ENCODE results near the gene PLEKHG4B. TPM values are rescaled to one million over a fixed set of nuclear protein-coding genes. Genes with fewer than 3 reads are reported as not detected.
"Not testable (repeated sequence)": the region's sequence is repeated elsewhere in the genome, so short reads cannot be mapped to it uniquely, and the experiment has no call there.

The PLEKHG4B gene
- total and polyA plus RNA-seq, 2 donors: 0.01 to 3.7 TPM

- H3K4me3 ChIP-seq (ENCODE audit: low read depth, low read length): no peak overlapping the region
- H3K36me3 ChIP-seq (ENCODE audit: insufficient read depth): peaks cover 2% of the 10 kb centered on the region
- no peak for DNase-seq (ENCODE audit: extremely low spot score)
- H3K4me1 ChIP-seq (ENCODE audit: insufficient read depth): no peaks in the 10 kb centered on the region
- WGBS: 94% methylated on average over 30 of the region's 30 CpGs
- H3K27ac ChIP-seq (ENCODE audit: low read depth): no peak overlapping the region
These were observed 113.2 kb downstream of the PLEKHG4B start for GRCh38 chr5:204966-205670.

DNA sequence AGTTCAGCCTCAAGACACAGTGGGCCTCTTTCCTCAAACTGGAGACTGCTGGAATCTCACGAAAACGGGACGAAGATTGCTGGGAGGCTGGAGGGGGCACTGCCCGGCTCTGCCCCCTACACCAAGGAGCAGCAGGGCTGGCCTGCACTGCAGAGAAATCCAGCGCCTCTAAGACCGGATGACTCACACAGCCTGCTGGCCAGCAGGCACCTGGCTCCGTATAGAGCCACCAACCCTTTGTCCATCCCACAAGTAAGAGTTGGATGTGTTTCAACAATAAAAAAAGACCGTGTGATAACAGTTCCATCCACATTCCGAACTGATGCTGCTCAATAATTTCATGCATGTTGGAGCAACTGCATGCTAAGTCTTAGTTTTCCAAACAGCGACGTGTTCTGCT, 114.4 kb downstream of the PLEKHG4B start:
- no peak for DNase-seq (ENCODE audit: extremely low spot score)
- 33% methylated on average over 11 of the region's 11 CpGs for WGBS
- H3K4me1 ChIP-seq (ENCODE audit: insufficient read depth): no peaks in the 10 kb centered on the region
- peaks cover 2% of the 10 kb centered on the region for H3K36me3 ChIP-seq (ENCODE audit: insufficient read depth)
- H3K27ac ChIP-seq (ENCODE audit: low read depth): no peak overlapping the region
- H3K4me3 ChIP-seq (ENCODE audit: low read depth, low read length): no peak overlapping the region

GRCh38 chr5:206927-207536, 115.1 kb downstream of the PLEKHG4B start:
- Histone ChIP-seq H3K36me3 (ENCODE audit: insufficient read depth) (peaks cover 2% of the 10 kb centered on the region), H3K4me3 (ENCODE audit: low read depth, low read length) (no peak overlapping the region), H3K27ac (ENCODE audit: low read depth) (no peak overlapping the region), H3K4me1 (ENCODE audit: insufficient read depth) (no peaks in the 10 kb centered on the region)
- DNase-seq (ENCODE audit: extremely low spot score): no peak
- WGBS: 74% methylated on average over 8 of the region's 8 CpGs

DNA sequence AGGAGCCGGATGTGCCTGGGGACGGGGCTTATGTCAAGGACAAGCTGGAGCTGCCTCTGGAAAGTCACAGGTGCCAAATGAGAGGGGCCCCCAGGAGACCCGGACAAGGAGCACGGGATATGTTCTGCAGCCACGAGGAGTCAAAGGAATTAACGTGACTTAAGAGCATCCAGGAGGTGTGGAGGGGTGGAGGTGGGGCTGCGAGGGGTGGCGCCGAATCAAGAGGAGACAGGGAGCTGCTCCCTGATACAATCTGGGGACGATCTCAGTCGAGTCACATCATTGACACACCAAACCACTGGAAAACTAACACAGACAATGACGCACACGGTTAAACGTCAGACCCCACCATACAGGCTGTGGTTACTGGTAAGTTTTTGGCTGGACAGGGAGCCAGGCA, 115.6 kb downstream of the PLEKHG4B start:
- Histone ChIP-seq H3K27ac (ENCODE audit: low read depth) (no peak overlapping the region), H3K36me3 (ENCODE audit: insufficient read depth) (peaks cover 2% of the 10 kb centered on the region), H3K4me1 (ENCODE audit: insufficient read depth) (no peaks in the 10 kb centered on the region), H3K4me3 (ENCODE audit: low read depth, low read length) (no peak overlapping the region)
- 67% methylated on average over 14 of the region's 14 CpGs for WGBS
- DNase-seq (ENCODE audit: extremely low spot score): no peak

DNA sequence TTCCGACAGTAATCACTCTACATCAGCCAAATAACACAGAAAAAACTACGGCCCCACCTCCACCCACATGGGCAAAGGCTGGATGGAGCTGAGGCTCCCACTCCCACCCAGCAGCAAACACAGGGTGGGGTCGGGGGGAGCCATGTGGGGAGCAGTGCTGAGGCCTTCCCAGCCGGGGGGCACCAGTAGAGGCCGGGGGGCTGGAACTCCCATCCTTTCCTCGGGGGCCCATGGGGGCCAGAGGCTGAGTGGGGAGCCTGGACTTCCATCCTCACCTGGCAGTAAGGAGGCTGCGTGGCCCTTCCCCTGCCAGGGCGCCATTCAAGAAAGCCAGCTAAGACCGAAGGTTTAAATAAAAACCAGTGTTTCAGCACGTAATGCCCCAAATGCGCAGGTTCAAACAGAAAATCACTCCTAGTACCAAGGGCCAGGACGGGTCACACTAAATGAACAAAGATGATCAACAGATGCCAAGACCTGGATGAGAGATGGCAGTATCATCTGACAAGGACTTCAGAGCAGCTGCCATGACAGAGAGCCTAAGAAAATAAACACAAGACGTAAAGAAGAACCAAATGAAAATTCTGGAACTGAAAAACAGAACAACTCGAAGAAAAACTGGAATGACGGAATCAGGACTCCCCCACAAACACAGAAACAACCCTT, 116.6 kb downstream of the PLEKHG4B start:
- 87% methylated on average over 15 of the region's 15 CpGs for WGBS
- DNase-seq (ENCODE audit: extremely low spot score): no peak
- H3K36me3 ChIP-seq (ENCODE audit: insufficient read depth): peaks cover 2% of the 10 kb centered on the region

DNA sequence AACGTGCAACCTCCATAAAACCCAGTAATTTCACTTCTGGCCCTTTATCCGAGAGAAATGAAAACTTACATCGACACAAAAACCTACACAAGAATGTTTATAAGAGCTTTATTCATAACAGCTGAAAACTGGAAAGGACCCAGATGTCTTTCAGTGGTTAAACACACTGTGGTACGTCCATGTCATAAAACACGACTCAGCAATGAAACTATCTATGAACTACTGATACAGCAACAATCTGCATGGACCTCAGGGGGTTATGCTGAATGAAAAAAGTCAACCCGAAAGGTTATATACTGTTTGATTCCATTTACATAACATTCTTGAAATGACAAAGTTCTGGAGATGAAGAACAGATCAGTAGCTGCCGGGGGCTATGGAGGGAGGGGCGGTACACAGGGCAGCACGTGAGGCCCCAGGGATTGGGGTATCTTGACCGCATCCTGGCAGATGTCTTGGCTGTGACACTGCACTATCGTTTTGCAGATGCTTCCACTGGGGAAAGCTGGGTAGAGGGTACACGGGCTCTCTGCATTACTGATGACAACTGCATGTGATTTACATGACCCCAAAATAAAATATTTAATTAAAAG, 121.9 kb downstream of the PLEKHG4B start:
- H3K4me3 ChIP-seq (ENCODE audit: low read depth, low read length): no peak overlapping the region
- H3K4me1 ChIP-seq (ENCODE audit: insufficient read depth): no peaks in the 10 kb centered on the region
- WGBS: 92% methylated on average over 12 of the region's 12 CpGs
- DNase-seq (ENCODE audit: extremely low spot score): no peak
- H3K36me3 ChIP-seq (ENCODE audit: insufficient read depth): peaks cover 1% of the 10 kb centered on the region
- no peak overlapping the region for H3K27ac ChIP-seq (ENCODE audit: low read depth)

More for the DNA sequence above, 116.6 kb downstream of the PLEKHG4B start:
- no peaks in the 10 kb centered on the region for H3K4me1 ChIP-seq (ENCODE audit: insufficient read depth)
- no peak overlapping the region for H3K27ac ChIP-seq (ENCODE audit: low read depth)
- no peak overlapping the region for H3K4me3 ChIP-seq (ENCODE audit: low read depth, low read length)

DNA sequence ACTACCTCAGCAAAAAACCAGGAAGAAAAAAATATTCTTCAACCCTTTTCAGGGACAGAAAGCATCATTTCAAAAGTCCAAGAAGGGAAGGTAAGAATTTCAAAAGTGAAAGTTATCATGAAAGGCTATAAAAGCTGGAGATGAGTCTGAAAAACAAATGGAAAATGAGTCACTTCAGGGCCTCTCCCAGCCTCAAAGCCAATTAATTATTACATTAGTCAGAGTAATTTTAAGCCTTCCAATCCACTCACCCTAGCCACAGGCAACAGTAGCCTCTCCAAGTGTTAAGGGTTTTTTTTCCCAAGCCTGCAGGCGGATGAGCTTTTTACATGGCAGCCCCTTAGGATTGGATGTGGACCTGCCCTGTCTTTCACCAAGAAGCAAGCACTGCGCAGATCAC, 123.3 kb downstream of the PLEKHG4B start:
- not testable (repeated sequence) for H3K4me1 ChIP-seq (ENCODE audit: insufficient read depth); H3K27ac ChIP-seq (ENCODE audit: low read depth); H3K36me3 ChIP-seq (ENCODE audit: insufficient read depth); DNase-seq (ENCODE audit: extremely low spot score); H3K4me3 ChIP-seq (ENCODE audit: low read depth, low read length)
- 90% methylated on average over 2 of the region's 2 CpGs for WGBS

DNA sequence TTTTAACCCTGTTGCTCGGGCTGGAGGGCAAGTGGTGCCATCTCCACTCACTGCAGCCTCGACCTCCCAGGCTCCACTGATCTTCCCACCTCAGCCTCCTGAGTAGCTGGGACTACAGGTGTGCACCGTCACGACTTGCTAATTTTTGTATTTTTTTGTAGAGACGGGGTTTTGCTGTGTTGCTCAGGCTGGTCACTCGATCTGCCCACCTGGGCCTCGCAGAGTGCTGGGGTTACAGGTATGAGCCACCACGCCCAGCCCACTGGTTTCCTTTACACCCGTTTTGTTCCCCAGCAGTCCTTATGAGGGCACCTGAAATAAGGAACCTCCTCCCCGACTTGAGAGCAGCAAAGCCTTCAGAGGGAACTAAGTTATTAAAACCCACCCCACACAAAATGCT, 124.1 kb downstream of the PLEKHG4B start:
- not testable (repeated sequence) for H3K36me3 ChIP-seq (ENCODE audit: insufficient read depth); DNase-seq (ENCODE audit: extremely low spot score); H3K27ac ChIP-seq (ENCODE audit: low read depth); H3K4me3 ChIP-seq (ENCODE audit: low read depth, low read length); H3K4me1 ChIP-seq (ENCODE audit: insufficient read depth)
- 90% methylated on average over 9 of the region's 10 CpGs for WGBS

DNA sequence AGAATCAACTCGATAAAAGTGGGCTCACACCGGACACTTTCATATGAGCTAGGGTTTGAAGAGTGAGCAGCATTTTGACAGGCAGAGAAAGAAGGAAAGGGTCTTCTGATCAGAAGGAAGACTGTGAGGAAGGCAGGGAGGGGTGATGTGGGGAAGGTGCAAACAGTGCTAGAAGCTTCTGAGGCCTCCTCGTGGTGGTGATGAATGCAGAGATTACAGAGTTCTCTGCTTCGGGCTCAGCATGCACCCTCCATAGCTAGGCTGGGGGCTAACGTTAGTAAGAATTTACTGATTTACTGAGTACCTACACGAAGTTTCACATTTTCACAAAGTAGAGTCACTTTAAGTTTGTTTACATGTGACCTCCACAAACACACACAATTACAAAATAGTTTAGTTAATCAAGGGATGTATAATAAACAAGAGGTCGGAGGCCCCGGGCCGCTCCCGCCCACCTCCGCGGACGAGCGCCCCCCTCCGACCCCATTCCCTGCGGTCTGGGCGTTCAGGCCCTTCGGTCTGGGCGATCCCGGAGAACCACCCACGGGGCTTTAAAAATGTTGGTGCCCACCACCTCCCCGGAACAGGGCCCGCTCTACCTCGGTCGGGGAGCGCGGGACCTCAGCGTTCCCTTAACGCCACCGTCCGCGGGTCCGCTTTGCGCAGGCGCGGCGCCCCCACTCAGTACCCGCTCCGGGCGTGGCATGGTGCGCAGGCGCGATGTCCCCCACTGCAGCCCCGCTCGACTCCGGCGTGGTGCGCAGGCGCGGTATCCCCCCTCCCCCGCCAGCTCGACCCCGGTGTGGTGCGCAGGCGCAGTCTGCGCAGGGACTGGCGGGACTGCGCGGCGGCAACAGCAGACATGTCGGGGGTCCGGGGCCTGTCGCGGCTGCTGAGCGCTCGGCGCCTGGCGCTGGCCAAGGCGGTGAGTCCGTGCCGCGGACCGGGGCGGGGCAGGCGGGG, 125.8 kb downstream of the PLEKHG4B start, which contains the start of the genes CCDC127 and SDHA:
Gene CCDC127 (minus strand): TSS at position 660 of the 963 bp plus-strand sequence. CDS start 1,304 bp downstream, outside the sequence.
Gene SDHA (plus strand): TSS at position 827 of the 963 bp plus-strand sequence. CDS start 36 bp downstream, at position 863.
- not testable (repeated sequence) for H3K4me1 ChIP-seq (ENCODE audit: insufficient read depth); H3K36me3 ChIP-seq (ENCODE audit: insufficient read depth)
- peak within 1 kb of the TSS; percentile 98 for H3K4me3 ChIP-seq (ENCODE audit: low read depth, low read length)
- peak within 1 kb of the TSS; percentile 67 for H3K27ac ChIP-seq (ENCODE audit: low read depth)
- DNase-seq (ENCODE audit: extremely low spot score): peak; percentile 81
- under 1% methylated on average over 75 of the region's 75 CpGs for WGBS

DNA sequence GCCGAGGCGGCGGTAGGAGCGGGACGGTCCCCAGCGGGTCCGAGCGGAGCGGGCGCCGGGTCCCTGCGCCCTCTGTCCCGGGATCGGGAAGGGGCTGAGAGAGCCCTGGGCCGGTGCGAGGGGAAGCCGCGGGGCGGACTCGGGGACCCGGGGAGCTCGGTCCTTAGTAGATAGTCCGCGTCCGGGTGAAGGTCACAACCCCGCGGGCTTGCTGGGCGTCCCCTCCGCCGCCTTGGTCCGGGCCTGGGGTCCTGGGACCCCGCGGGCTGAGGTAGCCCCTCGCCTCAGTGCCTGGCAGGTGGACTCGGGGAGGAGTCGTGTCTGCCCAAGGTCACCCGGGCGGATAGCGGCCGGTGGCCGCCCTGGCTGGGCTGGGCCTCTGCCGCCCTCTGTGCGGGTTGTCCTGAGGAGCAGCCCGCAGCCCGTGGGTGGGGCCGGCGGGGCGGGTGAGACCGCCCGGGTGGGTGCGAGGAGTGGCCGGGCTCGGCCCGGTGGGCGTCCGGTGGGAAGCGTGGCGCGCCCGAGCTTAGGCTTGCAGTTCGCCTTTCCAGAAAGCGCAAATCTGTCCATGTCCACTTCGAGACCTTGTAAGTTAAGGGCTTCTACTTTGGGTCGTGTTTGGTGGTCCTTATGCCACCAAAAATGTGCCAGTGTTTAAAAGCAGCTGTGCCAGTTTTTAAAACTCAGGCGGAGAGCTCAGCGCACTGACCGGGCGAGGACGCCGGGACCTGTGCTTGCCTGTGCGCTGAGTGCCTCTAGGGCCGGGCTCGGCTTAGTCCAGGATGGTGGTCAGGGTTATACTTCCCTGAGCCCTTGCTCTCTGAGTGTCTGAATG, 126.7 kb downstream of the PLEKHG4B start:
- Histone ChIP-seq H3K4me1 (ENCODE audit: insufficient read depth) (no peaks in the 10 kb centered on the region), H3K36me3 (ENCODE audit: insufficient read depth) (peaks cover 1% of the 10 kb centered on the region), H3K4me3 (ENCODE audit: low read depth, low read length) (peak overlapping the region; percentile 98), H3K27ac (ENCODE audit: low read depth) (peak overlapping the region; percentile 67)
- WGBS: under 1% methylated on average over 72 of the region's 73 CpGs
- DNase-seq (ENCODE audit: extremely low spot score): no peak

- no peak for DNase-seq (ENCODE audit: extremely low spot score)
- Histone ChIP-seq H3K4me3 (ENCODE audit: low read depth, low read length) (peak overlapping the region; percentile 27), H3K4me1 (ENCODE audit: insufficient read depth) (no peaks in the 10 kb centered on the region), H3K27ac (ENCODE audit: low read depth) (peak overlapping the region; percentile 11), H3K36me3 (ENCODE audit: insufficient read depth) (no peaks in the 10 kb centered on the region)
- WGBS: 26% methylated on average over 9 of the region's 9 CpGs
These were observed 127.5 kb downstream of the PLEKHG4B start for GRCh38 chr5:219460-219863.

- Histone ChIP-seq H3K4me1 (ENCODE audit: insufficient read depth) (no peaks in the 10 kb centered on the region), H3K36me3 (ENCODE audit: insufficient read depth) (no peaks in the 10 kb centered on the region), H3K27ac (ENCODE audit: low read depth) (peak overlapping the region; percentile 11), H3K4me3 (ENCODE audit: low read depth, low read length) (peak overlapping the region; percentile 27)
- no peak for DNase-seq (ENCODE audit: extremely low spot score)
- 53% methylated on average over 4 of the region's 4 CpGs for WGBS
These were observed 128.0 kb downstream of the PLEKHG4B start for GRCh38 chr5:219991-220390.

All from urinary bladder (tissue), 4 donors.